Stimulated activated CD4-positive, alpha-beta T cell treated with anti-CD3 and anti-CD28 coated beads, TNF-alpha, amount 100 ng/mL, for 24 hours (primary cell): ENCODE results near the gene AGL.
"Not testable (repeated sequence)": the region's sequence is repeated elsewhere in the genome, so short reads cannot be mapped to it uniquely, and the experiment has no call there.

ENCODE experiments used
- DNase-seq, 3 experiments: peaks; one replicate each; pipeline ENCODE4 v3.0.0-alpha.2; 2020; ENCODE audit warnings: low read depth in 3 of 3

AGL gene

GRCh38 chr1:99849744-99850458, at the start of gene AGL:
AGL (plus strand) TSS chr1:99850361; CDS start chr1:99851043, 682 bp downstream.
- peak; percentile 72 to 85 (median 74) for DNase-seq

GRCh38 chr1:99801584-99801983, 48.6 kb upstream of the AGL start:
- DNase-seq, result no peak

GRCh38 chr1:99806882-99807281, 43.3 kb upstream of the AGL start:
- no peak for DNase-seq

DNA sequence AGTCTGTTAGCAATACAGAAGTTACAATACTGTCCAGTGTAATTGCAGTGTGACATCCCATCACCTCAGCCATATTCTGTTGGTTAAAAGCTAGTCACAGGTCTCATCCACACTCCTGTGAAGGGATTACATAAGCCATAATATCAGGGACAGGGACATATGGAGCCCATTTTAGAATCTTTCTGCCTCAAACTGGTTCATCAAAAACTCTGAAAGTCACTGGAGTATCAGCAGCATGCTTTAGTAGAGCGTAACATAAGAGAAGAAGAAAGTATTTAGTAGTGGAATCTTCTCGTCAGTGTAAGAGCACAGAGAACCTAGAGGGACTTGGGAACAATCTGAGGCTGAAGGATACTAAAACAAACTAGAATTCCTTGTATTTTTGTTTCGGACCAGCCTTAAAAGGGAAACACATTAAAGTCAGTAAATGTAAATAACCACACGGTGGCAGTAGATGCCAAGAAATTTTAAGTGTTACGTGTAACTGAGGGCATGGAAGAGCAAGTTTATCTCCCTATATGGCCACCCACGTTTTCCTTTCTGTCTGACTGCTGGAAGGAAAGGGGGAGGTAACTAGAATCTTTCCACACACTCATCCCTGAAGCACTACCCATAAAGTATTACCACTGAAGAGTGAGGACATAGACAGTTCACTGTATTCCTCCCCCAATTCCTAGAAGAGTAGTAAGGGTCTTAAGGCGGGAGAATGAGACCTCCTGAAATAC, 41.6 kb upstream of the AGL start:
- peak in 2 of 3 experiments; percentile 4 to 15 for DNase-seq

GRCh38 chr1:99811075-99811474, 39.1 kb upstream of the AGL start:
- DNase-seq, result no peak

DNA sequence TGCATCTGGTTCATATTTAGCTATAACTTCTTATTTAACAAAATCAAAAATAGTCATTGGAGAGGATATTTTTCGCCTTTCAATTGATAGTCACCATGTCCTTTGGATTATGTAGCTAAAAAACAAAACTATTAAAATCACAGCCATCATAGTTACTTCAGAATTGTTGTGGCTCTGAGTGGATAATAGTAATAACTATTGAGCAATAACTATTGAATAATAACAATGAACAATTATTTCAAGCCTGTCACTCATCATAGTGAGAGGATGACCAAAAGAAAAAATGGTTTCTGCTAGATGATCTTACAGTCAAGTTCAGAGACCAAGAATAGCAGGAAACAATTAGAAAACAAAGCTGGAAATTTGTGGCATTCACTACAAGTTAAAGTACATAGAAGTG, 38.4 kb upstream of the AGL start:
- no peak for DNase-seq

DNA sequence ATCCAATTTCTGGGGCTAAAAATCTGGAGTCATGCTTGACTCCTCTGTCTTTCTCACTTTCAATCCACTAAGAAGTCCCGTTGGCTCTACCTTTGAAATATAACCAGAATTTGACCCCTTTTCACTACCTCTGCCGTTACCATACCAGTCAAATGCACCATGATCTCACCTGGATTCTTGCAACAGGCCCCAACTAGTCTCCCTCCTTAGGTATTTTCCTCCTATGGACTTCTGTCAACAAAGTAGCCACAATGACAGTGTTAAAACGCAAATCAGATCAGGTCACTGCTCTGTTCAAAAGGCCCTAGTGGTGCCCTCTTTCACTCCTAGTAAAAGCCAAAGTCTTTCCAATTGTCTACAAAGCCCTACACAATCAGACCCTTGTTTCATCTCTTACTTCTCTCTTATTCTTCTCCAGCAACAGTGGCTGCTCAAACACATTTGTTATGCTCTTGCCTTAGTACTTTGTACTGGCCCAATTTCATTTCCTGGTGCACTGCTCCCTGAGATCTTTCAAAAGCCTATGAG, 35.7 kb upstream of the AGL start:
- DNase-seq, result no peak

DNA sequence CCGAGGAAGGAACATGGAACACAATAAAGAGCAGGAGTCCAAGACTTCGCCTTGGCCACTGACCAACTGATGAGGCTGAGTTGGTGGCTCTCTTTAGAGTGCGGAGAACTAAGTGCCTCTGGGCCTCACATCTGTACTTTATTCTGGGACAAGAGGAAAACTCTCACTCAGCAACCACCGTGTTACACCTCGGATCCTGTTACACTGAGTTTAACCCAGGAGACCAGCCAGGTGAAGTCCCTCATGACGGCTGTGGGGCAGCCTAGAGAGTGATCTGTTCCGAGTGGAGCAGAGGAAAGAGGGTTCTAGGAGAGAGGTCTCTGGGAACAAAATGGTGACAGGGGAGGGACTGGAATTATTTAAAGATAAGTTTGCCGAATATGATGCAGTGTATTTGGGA, 33.5 kb upstream of the AGL start:
- DNase-seq, result no peak

DNA sequence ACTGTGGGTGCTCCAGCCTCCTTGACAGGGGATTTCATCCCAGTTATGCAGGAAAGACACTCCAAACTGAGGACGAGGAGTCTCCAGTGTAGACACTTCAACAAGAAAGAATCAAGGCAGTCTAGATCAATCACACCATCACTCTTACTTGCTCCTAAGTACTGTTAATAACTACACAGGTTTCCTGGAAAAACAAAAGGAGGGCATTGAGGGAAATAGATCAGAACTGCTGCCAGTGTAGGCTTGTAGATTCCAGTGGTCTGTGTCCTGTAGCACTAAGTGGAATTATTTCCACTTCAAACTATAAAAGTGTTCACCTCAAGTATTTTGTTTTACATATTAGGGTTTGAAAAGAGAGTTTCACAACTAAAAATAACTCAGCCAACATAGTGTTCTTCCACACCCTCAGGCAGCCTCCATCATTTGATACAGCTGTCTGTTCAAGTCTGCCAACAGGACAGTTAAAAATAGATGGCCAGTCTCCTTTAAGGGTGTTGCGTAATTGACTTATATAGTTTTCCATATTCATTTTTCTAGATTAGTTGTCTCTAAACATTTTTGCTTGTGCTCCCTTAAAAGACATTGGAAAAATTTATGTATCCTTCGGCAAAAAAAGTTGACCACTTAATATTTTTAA, 32.0 kb upstream of the AGL start:
- no peak for DNase-seq

DNA sequence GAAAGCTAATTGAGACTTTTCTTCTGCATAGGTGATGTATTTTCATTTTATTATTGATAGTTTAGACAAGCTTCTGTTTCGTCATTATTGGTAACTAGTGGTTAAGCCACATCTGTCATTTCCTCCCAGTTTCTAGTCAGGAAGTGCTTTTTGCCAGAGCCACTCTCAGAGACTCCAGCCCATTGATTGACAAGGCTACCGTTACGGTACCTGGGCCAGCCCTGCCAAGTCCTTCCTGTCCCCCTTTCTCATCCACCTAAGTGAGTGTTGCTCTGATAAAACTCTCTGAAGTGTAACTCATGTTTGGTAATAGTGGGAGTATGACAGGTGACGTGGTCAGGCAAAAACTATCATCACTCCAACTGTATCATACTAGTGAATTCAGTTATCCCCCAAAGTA, 29.6 kb upstream of the AGL start:
- no peak for DNase-seq

GRCh38 chr1:99825098-99825497, 25.1 kb upstream of the AGL start:
- no peak for DNase-seq

DNA sequence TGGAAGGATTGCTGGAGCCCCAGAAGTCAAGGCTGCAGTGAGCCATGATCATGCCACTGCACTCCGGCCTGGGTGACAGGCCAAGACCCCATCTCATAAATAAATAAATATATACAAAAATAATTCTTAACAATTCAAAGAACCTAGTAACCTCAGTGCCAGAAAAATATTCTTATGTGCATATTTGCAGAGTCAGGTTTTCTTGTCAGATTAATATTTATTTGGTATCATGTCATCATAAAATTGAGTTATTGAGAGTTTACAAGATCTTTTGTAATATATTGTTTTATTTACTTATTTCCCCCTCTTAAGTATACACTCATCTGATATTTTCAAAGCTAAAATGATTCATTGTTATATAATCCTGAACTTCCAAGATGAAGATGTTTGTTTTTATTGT, 24.5 kb upstream of the AGL start:
- DNase-seq, result no peak

- no peak for DNase-seq
Measured at GRCh38 chr1:99827970-99828369, 22.2 kb upstream of the AGL start.

- no peak for DNase-seq
Measured at GRCh38 chr1:99829269-99829668, 20.9 kb upstream of the AGL start.

DNA sequence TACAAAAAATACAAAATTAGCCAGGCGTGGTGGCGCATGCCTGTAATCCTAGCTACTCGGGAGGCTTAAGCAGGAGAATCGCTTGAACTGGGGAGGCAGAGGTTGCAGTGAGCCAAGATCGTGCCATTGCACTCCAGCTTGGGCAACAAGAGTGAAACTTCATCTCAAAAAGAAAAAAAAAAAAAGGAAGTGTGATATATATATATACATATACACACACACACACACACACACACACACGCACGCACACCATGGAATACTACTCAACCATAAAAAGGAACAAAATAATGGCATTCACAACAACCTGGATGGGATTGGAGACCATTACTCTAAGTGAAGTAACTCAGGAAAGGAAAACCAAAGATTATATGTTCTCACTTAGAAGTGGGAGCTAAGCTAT, 16.2 kb upstream of the AGL start:
- DNase-seq, result not testable (repeated sequence)

DNA sequence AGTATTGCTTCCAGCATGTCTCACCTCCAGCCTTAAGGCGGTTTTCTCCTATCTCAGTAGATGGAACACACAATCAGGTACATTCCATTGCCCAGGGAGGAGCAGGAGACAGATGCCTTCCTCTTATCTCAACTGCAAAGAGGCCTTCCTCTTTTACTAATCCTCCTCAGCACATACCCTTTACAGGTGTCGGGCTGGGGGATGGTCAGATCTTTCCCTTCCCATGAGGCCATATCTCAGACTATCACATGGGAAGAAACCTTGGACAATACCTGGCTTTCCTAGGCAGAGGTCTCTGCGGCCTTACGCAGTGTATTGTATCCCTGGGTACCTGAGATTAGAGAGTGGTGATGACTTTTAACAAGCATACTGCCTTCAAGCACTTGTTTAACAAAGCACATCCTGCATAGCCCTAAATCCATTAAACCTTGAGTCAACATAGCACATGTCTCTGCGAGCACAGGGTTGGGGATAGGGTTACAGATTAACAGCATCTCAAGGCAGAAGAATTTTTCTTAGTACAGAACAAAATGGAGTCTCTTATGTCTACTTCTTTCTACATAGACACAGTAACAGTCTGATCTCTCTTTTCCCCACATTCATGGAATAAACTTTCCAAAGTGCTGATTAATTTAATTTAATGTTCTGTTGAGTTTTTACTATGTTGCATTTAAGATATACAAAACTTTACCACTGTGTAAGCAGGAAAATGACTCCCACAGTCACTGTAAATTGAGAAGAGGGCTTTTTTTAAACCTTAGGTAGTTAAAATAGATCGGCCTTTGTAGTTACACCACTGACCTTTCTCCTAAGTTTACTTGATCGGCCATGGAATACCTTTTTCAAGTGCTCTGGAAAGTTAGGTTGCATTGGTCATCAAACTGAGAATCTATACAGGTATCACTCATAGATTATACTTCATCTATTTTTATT, 13.7 kb upstream of the AGL start:
- DNase-seq, result not testable (repeated sequence)

- DNase-seq, result not testable (repeated sequence)
Measured at GRCh38 chr1:99840353-99840752, 9.8 kb upstream of the AGL start.

DNA sequence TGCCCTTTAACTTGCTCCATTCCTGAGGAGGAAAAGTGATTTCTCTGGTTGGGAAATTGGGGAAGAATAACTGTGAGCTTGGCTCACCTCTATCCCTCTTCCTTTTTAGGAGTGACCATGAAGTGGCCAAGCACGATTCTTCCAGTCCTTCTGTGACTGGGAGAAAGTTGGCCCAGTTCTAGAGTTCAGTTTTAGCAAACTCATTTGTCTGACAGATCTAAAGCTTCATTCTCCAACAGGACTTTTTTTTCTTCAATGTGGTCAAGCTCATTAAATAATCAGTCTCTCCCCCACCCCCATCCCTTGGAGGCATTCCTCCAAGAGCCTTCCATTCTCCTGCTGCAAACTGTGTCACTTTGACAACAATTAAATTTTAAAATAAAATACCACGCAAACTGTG, 6.4 kb upstream of the AGL start:
- DNase-seq, result no peak

DNA sequence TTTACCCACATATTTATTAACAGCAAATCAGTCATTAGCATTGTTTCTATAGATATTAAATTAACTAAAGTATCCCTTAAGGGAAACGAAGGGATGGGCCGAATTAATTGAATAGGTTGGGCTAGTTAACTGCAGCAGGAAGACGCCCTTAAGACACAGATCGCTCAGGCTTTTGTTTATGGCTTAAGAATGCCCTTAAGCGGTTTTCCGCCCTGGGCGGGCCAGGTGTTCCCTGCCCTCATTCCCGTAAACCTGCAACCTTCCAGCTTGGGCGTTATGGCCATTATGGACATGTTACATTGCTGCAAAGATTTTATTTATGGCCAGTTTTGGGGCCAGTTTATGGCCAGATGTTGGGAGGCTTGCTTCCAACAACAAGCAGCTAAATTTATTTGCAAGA, 5.0 kb upstream of the AGL start:
- DNase-seq, result not testable (repeated sequence)

DNA sequence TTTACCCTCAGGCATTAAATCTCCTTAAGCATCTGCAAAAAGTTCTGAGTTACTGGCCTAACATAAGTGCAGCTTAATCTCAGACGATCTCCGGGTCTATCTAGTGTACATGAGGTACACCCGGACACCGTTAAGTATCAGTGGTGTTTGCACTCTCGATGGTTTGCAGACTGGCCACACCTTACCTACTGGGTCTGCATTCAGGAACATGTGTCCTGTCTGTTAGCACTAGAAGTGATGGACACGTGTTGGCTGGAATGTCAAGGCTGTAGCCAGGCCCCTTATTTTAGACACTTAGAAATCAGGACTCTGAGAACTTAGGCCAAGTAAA, 783 bp upstream of the AGL start:
- DNase-seq, result no peak

GRCh38 chr1:99850459-99851291, 514 bp downstream of the AGL start:
- no peak for DNase-seq
